Astrocyte (in vitro differentiated cells and primary cell): ENCODE results near the gene FER. TPM values are rescaled to one million over a fixed set of nuclear protein-coding genes. Genes with fewer than 3 reads are reported as not detected.

Experiments used
- DNase-seq: peaks from one replicate; pipeline ENCODE4 v3.0.0-alpha.2; 2010; ENCODE audit warnings: low read depth
- FAIRE-seq: peaks from 2 replicates; lab custom pipeline; 2011; peaks lifted over from hg19 to GRCh38; lab: Jason Lieb, UNC
- H2AFZ ChIP-seq: 2 replicates; pipeline ENCODE4 v1.6.0; 2012; ENCODE audit warnings: low read depth, low read length, inconsistent platforms
- H3K27ac ChIP-seq: 2 replicates; pipeline ENCODE4 v1.5.1; 2011; ENCODE audit warnings: low read depth, low read length, inconsistent platforms
- H3K27me3 ChIP-seq: 2 replicates; pipeline ENCODE4 v1.6.0; 2011; ENCODE audit warnings: low read length, inconsistent platforms; ENCODE audit not compliant: insufficient read depth
- H3K36me3 ChIP-seq: 2 replicates; pipeline ENCODE4 v1.5.1; 2011; ENCODE audit warnings: low read length, inconsistent platforms; ENCODE audit not compliant: insufficient read depth
- H3K4me1 ChIP-seq: 2 replicates; pipeline ENCODE4 v1.5.1; 2011; ENCODE audit warnings: low read length, inconsistent platforms; ENCODE audit not compliant: insufficient read depth
- H3K4me2 ChIP-seq: 2 replicates; pipeline ENCODE4 v1.6.0; 2012; ENCODE audit warnings: low read length, inconsistent platforms
- H3K4me3 ChIP-seq: 2 replicates; pipeline ENCODE4 v1.5.1; 2011; ENCODE audit warnings: low read depth, mild to moderate bottlenecking, low read length, inconsistent platforms; ENCODE audit not compliant: insufficient read depth
- H3K79me2 ChIP-seq: 2 replicates; pipeline ENCODE4 v1.6.0; 2012; ENCODE audit warnings: mild to moderate bottlenecking, low read length, inconsistent platforms; ENCODE audit not compliant: insufficient read depth
- H3K9ac ChIP-seq: 2 replicates; pipeline ENCODE4 v1.6.0; 2012; ENCODE audit warnings: mild to moderate bottlenecking, low read length, inconsistent platforms
- H3K9me3 ChIP-seq: 2 replicates; pipeline ENCODE4 v1.5.1; 2012; ENCODE audit warnings: low read depth, mild to moderate bottlenecking, low read length, inconsistent platforms; ENCODE audit not compliant: insufficient read depth
- H4K20me1 ChIP-seq: 2 replicates; pipeline ENCODE4 v1.6.0; 2012; ENCODE audit warnings: low read length, inconsistent platforms; ENCODE audit not compliant: insufficient read depth
- H3K27ac Mint-ChIP-seq: one replicate; pipeline ENCODE4 v1.8.0; 2021; ENCODE audit warnings: mild to moderate bottlenecking, mixed read lengths; ENCODE audit not compliant: unreplicated experiment
- H3K27me3 Mint-ChIP-seq: one replicate; pipeline ENCODE4 v1.8.0; 2021; ENCODE audit warnings: low read depth, mixed read lengths; ENCODE audit not compliant: unreplicated experiment
- H3K36me3 Mint-ChIP-seq: one replicate; pipeline ENCODE4 v1.8.0; 2021; ENCODE audit warnings: low read depth, mixed read lengths; ENCODE audit not compliant: unreplicated experiment
- H3K4me1 Mint-ChIP-seq: one replicate; pipeline ENCODE4 v1.8.0; 2021; ENCODE audit warnings: low read depth, mixed read lengths; ENCODE audit not compliant: unreplicated experiment
- H3K4me3 Mint-ChIP-seq: one replicate; pipeline ENCODE4 v1.8.0; 2021; ENCODE audit warnings: mild to moderate bottlenecking, moderate library complexity, mixed read lengths; ENCODE audit not compliant: unreplicated experiment
- H3K9me3 Mint-ChIP-seq: one replicate; pipeline ENCODE4 v1.8.0; 2021; ENCODE audit warnings: mild to moderate bottlenecking, mixed read lengths; ENCODE audit not compliant: unreplicated experiment
- CTCF ChIP-seq: IDR thresholded peaks from 2 replicates; pipeline ENCODE4 v1.5.1; 2011; ENCODE audit warnings: low read depth, mild to moderate bottlenecking, inconsistent platforms, low read length, moderate library complexity; ENCODE audit not compliant: insufficient read depth
- EZH2 ChIP-seq: IDR thresholded peaks from 2 replicates; pipeline ENCODE4 v1.6.1; 2012; ENCODE audit warnings: mild to moderate bottlenecking, low read length, inconsistent platforms; ENCODE audit not compliant: insufficient read depth
- total RNA-seq: library from RNA; stranded (reverse); gene quantifications from 2 replicates; pipeline ENCODE4 v1.2.1, GENCODE V29; 2021

FER gene
- total RNA-seq, 1 donor from 2014 or later = 21.6 TPM

GRCh38 chr5:108941746-108942145 lies 194.0 kb downstream of the FER start:
- H3K9ac ChIP-seq = no peak overlapping the region
- no peak overlapping the region for H3K27ac ChIP-seq
- Mint-ChIP-seq H3K27me3 (no peaks in the 10 kb centered on the region), H3K27ac (no peak overlapping the region), H3K9me3 (no peaks in the 10 kb centered on the region), H3K36me3 (peaks cover 2% of the 10 kb centered on the region), H3K4me3 (no peak overlapping the region), H3K4me1 (no peaks in the 10 kb centered on the region)
- H3K36me3 ChIP-seq = no peaks in the 10 kb centered on the region
- no peaks in the 10 kb centered on the region for H3K4me1 ChIP-seq
- FAIRE-seq (no peak), DNase-seq (no peak)
- no peak overlapping the region for H2AFZ ChIP-seq
- no peaks in the 10 kb centered on the region for H3K27me3 ChIP-seq
- no peak overlapping the region for H3K4me2 ChIP-seq
- H3K4me3 ChIP-seq = no peak overlapping the region
- TF ChIP-seq EZH2 = no peak
- TF ChIP-seq CTCF = no peak
- no peaks in the 10 kb centered on the region for H4K20me1 ChIP-seq
- no peaks in the 10 kb centered on the region for H3K79me2 ChIP-seq
- H3K9me3 ChIP-seq = no peaks in the 10 kb centered on the region

- Histone ChIP-seq H3K79me2 (no peaks in the 10 kb centered on the region), H2AFZ (no peak overlapping the region), H3K27ac (no peak overlapping the region), H3K36me3 (no peaks in the 10 kb centered on the region), H3K4me2 (no peak overlapping the region), H3K4me3 (no peak overlapping the region), H3K9ac (no peak overlapping the region), H3K27me3 (no peaks in the 10 kb centered on the region), H4K20me1 (no peaks in the 10 kb centered on the region), H3K9me3 (no peaks in the 10 kb centered on the region), H3K4me1 (no peaks in the 10 kb centered on the region)
- Mint-ChIP-seq H3K4me1 (no peaks in the 10 kb centered on the region), H3K4me3 (no peak overlapping the region), H3K36me3 (peaks cover 2% of the 10 kb centered on the region), H3K27ac (no peak overlapping the region), H3K27me3 (no peaks in the 10 kb centered on the region), H3K9me3 (no peaks in the 10 kb centered on the region)
- TF ChIP-seq EZH2 = no peak
- no peak for TF ChIP-seq CTCF
- FAIRE-seq = no peak
- DNase-seq = no peak
These were observed 195.0 kb downstream of the FER start for GRCh38 chr5:108942701-108943100.

- H3K9ac ChIP-seq = no peak overlapping the region
- peaks cover 2% of the 10 kb centered on the region for H3K36me3 Mint-ChIP-seq
- H3K4me2 ChIP-seq = no peak overlapping the region
- no peak overlapping the region for H3K4me3 ChIP-seq
- FAIRE-seq (no peak), DNase-seq (no peak)
- no peaks in the 10 kb centered on the region for H3K4me1 Mint-ChIP-seq
- no peaks in the 10 kb centered on the region for H3K4me1 ChIP-seq
- H3K27ac ChIP-seq = no peak overlapping the region
- H3K27me3 ChIP-seq = no peaks in the 10 kb centered on the region
- H3K27me3 Mint-ChIP-seq = no peaks in the 10 kb centered on the region
- H3K27ac Mint-ChIP-seq = no peak overlapping the region
- H4K20me1 ChIP-seq = no peaks in the 10 kb centered on the region
- TF ChIP-seq EZH2 (no peak), CTCF (no peak)
- H3K9me3 ChIP-seq = no peaks in the 10 kb centered on the region
- no peaks in the 10 kb centered on the region for H3K9me3 Mint-ChIP-seq
- no peaks in the 10 kb centered on the region for H3K36me3 ChIP-seq
- no peaks in the 10 kb centered on the region for H3K79me2 ChIP-seq
- no peak overlapping the region for H3K4me3 Mint-ChIP-seq
- H2AFZ ChIP-seq = no peak overlapping the region
These were observed 197.4 kb downstream of the FER start for GRCh38 chr5:108945094-108945493.
